ENCODE data around the gene CBARP. TPM values are rescaled to one million over a fixed set of nuclear protein-coding genes. Genes with fewer than 3 reads are reported as not detected.
A peak's percentile ranks its signal among the peaks of the same experiment; 100 is the strongest.

CBARP gene
- total and polyA plus RNA-seq, 2 donors from 2014 or later = 1.0 to 1.1 TPM

DNA sequence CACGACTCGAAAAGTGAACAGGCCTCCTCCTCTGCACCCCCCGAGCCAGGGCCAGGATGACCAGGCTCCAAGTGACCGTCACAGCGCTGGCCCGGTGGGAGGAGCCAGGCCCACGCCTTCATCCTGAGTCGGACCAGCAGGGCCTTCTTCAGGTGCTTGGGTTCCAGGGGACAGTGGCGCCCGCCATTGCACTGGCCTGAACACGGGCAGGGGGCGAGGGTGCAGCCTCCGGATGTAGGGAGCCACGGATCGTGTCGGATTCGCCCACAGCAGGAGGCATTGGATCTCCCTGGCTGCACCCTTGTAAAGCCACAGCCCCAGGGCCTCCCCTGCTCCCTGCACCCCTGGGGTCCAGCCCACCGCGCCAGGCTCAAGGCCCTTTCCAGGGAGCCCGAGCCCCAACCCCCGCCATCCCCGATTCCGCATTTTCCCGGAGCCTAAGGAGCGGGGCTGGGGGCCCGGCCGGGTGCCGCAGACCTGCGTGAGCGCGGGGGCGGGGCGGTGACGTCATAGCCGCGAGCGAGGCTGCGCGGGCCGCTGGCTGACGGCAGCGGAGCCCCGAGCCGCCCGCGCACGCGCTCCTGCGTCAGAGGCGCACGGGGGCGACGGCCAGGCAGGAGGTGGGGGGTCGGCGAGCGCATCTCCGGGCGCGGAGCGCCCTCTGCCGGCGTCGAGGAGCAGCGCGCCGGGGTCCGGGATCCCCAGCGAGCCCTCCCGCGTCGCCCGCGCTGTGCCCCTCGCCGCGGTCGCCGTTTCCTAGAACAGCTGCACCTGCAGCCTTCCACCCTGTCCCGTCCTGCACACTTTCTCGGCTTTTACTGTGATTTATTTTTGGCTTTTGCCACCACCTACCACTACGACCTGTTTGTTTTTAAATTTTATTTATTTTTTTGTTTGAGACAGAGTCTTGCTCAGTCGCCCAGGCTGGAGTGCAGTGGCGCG lies 2.3 kb upstream of the CBARP start:
- intact Hi-C loops (cut with DNase I) = no loop called here
- H3K9ac ChIP-seq (ENCODE audit: low read length in 3 of 3) = peak overlapping the region in 1 of 3 donors; percentile 69

DNA sequence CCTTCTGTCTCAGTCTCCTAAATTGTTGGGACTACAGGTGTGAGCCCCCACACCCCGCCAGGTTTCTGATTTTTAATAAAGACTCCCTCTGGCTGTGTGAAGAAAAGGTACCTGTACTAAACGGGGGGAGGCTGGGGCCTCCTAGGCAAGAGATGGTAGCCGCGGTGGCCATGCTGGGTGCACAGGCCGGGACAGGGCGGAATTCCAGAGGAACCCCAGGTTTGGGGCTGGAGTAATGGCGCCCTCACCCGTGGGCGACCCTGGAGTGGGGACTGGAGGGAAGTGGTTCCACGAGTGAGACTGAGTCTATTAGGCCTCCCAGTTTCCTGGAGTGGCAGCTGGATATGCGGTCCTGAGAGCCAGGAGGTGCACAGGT lies 1.6 kb upstream of the CBARP start:
- no peaks in the 10 kb centered on the region for H3K9me3 ChIP-seq (ENCODE audit: control insufficient read depth in 2 of 3, insufficient read depth in 1 of 3, low read length in 3 of 3)
- H3K27ac ChIP-seq (ENCODE audit: low read depth in 2 of 2, low read length in 2 of 2) = peak overlapping the region; percentile 92 to 95
- H3K9ac ChIP-seq (ENCODE audit: low read length in 3 of 3) = peak overlapping the region in 1 of 3 donors; percentile 69
- H3K27me3 ChIP-seq (ENCODE audit: control insufficient read depth, insufficient read depth, low read length) = no peaks in the 10 kb centered on the region
- DNase-seq = no peak
- H3K4me3 ChIP-seq (ENCODE audit: low read length in 3 of 3) = no peak overlapping the region
- no peaks in the 10 kb centered on the region for H3K36me3 ChIP-seq (ENCODE audit: control insufficient read depth in 2 of 3, insufficient read depth in 3 of 3, low read length in 3 of 3)
- FAIRE-seq = no peak
- TF ChIP-seq, protein P1, sequence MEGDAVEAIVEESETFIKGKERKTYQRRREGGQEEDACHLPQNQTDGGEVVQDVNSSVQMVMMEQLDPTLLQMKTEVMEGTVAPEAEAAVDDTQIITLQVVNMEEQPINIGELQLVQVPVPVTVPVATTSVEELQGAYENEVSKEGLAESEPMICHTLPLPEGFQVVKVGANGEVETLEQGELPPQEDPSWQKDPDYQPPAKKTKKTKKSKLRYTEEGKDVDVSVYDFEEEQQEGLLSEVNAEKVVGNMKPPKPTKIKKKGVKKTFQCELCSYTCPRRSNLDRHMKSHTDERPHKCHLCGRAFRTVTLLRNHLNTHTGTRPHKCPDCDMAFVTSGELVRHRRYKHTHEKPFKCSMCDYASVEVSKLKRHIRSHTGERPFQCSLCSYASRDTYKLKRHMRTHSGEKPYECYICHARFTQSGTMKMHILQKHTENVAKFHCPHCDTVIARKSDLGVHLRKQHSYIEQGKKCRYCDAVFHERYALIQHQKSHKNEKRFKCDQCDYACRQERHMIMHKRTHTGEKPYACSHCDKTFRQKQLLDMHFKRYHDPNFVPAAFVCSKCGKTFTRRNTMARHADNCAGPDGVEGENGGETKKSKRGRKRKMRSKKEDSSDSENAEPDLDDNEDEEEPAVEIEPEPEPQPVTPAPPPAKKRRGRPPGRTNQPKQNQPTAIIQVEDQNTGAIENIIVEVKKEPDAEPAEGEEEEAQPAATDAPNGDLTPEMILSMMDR (IDR thresholded peaks at IDR 0.05; ENCODE audit: borderline replicate concordance, extremely low read depth, insufficient read depth) = no peak
- intact Hi-C loops (cut with DNase I) = no loop called here
- H3K4me1 ChIP-seq (ENCODE audit: control insufficient read depth in 2 of 3, insufficient read depth in 2 of 3, low read depth in 1 of 3, low read length in 3 of 3) = peaks cover 0 to 26% (median 13%) of the 10 kb centered on the region in 3 donors

More for the DNA sequence above, 2.3 kb upstream of the CBARP start:
- no peaks in the 10 kb centered on the region for H3K27me3 ChIP-seq (ENCODE audit: control insufficient read depth, insufficient read depth, low read length)
- H3K36me3 ChIP-seq (ENCODE audit: control insufficient read depth in 2 of 3, insufficient read depth in 3 of 3, low read length in 3 of 3) = no peaks in the 10 kb centered on the region
- DNase-seq (peak; percentile 90 to 96 (median 95)), FAIRE-seq (no peak)
- TF ChIP-seq, protein P1 (IDR thresholded peaks at IDR 0.05; ENCODE audit: borderline replicate concordance, extremely low read depth, insufficient read depth) = peak; percentile 74
- H3K4me1 ChIP-seq (ENCODE audit: control insufficient read depth in 2 of 3, insufficient read depth in 2 of 3, low read depth in 1 of 3, low read length in 3 of 3) = peaks cover 0 to 28% (median 19%) of the 10 kb centered on the region in 3 donors
- no peaks in the 10 kb centered on the region for H3K9me3 ChIP-seq (ENCODE audit: control insufficient read depth in 2 of 3, insufficient read depth in 1 of 3, low read length in 3 of 3)
- H3K4me3 ChIP-seq (ENCODE audit: low read length in 3 of 3) = peak overlapping the region in 1 of 3 donors; percentile 37
- peak overlapping the region; percentile 92 to 95 for H3K27ac ChIP-seq (ENCODE audit: low read depth in 2 of 2, low read length in 2 of 2)

DNA sequence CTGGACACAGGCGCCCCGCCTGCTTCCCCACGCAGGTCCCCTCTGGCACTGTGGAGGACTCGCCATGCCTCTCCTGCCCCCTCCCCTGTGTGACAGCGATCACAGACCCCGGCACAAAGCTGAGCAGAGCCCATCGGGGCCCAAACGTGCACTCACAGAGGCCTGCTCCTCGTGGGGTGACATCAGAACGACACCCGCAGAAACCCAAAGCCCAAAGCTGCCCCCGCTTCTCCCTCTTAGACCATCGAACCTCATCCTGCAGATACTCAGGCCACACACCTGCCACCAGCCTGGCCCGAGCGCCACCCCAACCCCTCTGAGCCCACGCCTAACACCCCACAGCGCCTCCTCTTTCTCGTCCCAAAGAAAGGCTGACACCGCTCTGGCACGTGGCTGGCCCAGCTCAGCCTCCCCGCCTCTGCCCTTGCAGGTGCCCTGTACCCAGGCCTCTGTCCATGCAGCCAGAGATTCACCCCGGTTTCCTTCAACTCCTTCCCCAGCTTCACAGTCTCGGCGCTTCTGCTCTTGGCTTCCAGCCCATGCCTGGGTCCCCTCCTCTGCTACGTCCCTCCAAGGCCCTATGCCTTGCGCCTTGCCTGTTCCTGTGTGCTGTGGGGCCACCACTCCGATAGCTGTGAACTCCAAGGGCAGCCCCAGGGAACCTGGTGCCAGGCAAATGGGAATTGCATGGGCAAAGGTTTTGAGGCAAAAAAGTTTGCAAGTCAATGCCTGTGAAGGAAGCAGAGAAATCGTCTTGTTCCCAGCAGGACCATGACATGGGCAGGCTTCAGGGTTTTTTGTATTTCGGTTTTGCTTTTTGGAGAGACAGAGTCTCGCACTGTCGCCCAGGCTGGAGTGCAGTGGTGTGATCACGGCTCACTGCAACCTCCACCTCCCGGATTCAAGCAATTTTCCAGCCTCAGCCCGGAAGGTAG lies 831 bp upstream of the CBARP start:
- Histone ChIP-seq H3K9me3 (ENCODE audit: control insufficient read depth in 2 of 3, insufficient read depth in 1 of 3, low read length in 3 of 3) (no peaks in the 10 kb centered on the region), H3K4me3 (ENCODE audit: low read length in 3 of 3) (no peak overlapping the region), H3K27ac (ENCODE audit: low read depth in 2 of 2, low read length in 2 of 2) (peak overlapping the region; percentile 43 to 51), H3K9ac (ENCODE audit: low read length in 3 of 3) (no peak overlapping the region), H3K36me3 (ENCODE audit: control insufficient read depth in 2 of 3, insufficient read depth in 3 of 3, low read length in 3 of 3) (no peaks in the 10 kb centered on the region), H3K27me3 (ENCODE audit: control insufficient read depth, insufficient read depth, low read length) (no peaks in the 10 kb centered on the region), H3K4me1 (ENCODE audit: control insufficient read depth in 2 of 3, insufficient read depth in 2 of 3, low read depth in 1 of 3, low read length in 3 of 3) (peaks cover 0 to 18% (median 10%) of the 10 kb centered on the region in 3 donors)
- FAIRE-seq (no peak), DNase-seq (peak in 1 of 5 donors; percentile 64)
- TF ChIP-seq, protein P1 (IDR thresholded peaks at IDR 0.05; ENCODE audit: borderline replicate concordance, extremely low read depth, insufficient read depth) = no peak
- intact Hi-C loops (cut with DNase I) = no loop called here

All from kidney (tissue), 14 donors.